HepG2 (cell line): ENCODE results near the gene TMEM80. TPM values are rescaled to one million over a fixed set of nuclear protein-coding genes. Genes with fewer than 3 reads are reported as not detected.

Experiments
- ATAC-seq: fragments of 200-7000 bp; cut with Tn5 transposase; 3 replicates; pipeline ENCODE4 v1.9.1; 2020; ENCODE audit warnings: mild to moderate bottlenecking, moderate library complexity
- BruUV-seq: library from RNA; stranded (reverse); fragments of 400-500 nt; replicated peaks from 2 replicates; lab custom pipeline; 2021; lab: Mats Ljungman, UMichigan
- CTCF ChIA-PET: fragments of 300-600 bp; formaldehyde crosslinking; extraction: SDS; loops from one replicate; lab custom pipeline; 2021; ENCODE audit warnings: low total read pairs, inconsistent platforms, low intra/inter-chr PET ratio; lab: Yijun Ruan, JAX
- POLR2A ChIA-PET: fragments of 350-600 bp; sonication (Branson Sonifier 250); formaldehyde crosslinking; loops from one replicate; lab custom pipeline; 2020; ENCODE audit warnings: antibody characterized with exemption, inconsistent platforms; lab: Yijun Ruan, JAX
- DNase-seq: peaks from one replicate; pipeline ENCODE4 v3.0.0-alpha.2; 2015; ENCODE audit warnings: low spot score
- FAIRE-seq: peaks from 3 replicates; lab custom pipeline; 2011; peaks lifted over from hg19 to GRCh38; lab: Jason Lieb, UNC
- H2AFZ ChIP-seq: one replicate; pipeline ENCODE4 v1.6.1; 2011; ENCODE audit warnings: low read length, inconsistent platforms
- H3K27ac ChIP-seq: fragments of 300-600 bp; 3 replicates; pipeline ENCODE4 v1.8.0; 2011; ENCODE audit warnings: mixed run types, mild to moderate bottlenecking, mixed read lengths, low read length, inconsistent platforms; ENCODE audit not compliant: insufficient read depth; ENCODE audit errors: extremely low read length
- H3K27me3 ChIP-seq, 2 experiments: fragments of 200-600 bp in 1 of 2; 2 replicates in 1 of 2; 3 replicates in 1 of 2; pipeline versions ENCODE4 v1.6.0 to v1.8.0; 2011; ENCODE audit warnings: low read length in 2 of 2, mild to moderate bottlenecking in 2 of 2, moderate library complexity in 2 of 2, inconsistent platforms in 1 of 2; ENCODE audit not compliant: insufficient read depth in 2 of 2, control insufficient read depth in 1 of 2
- H3K36me3 ChIP-seq, 2 experiments: fragments of 200-600 bp in 1 of 2; replicated peaks in 1 of 2; 2 replicates in 1 of 2; 3 replicates in 1 of 2; pipeline versions ENCODE4 v1.5.1 to v1.8.0; 2011; ENCODE audit warnings: low read length in 2 of 2, inconsistent platforms in 1 of 2; ENCODE audit not compliant: insufficient read depth in 2 of 2, control insufficient read depth in 1 of 2
- H3K4me1 ChIP-seq: 2 replicates; pipeline ENCODE4 v1.5.1; 2012; ENCODE audit warnings: low read length, inconsistent platforms; ENCODE audit not compliant: insufficient read depth
- H3K4me2 ChIP-seq: 2 replicates; pipeline ENCODE4 v1.6.0; 2011; ENCODE audit warnings: low read depth, low read length, inconsistent platforms
- H3K4me3 ChIP-seq, 3 experiments: fragments of 200-600 bp in 1 of 3; sonication (generic), shearing (Covaris generic) in 1 of 3; replicated peaks in 1 of 3; 2 replicates each; pipeline ENCODE4 v1.5.1; 2011 to 2016; ENCODE audit warnings: low read length in 3 of 3, inconsistent platforms in 2 of 3, low read depth in 2 of 3, mild to moderate bottlenecking in 2 of 3, control low read depth in 1 of 3, mixed read lengths in 1 of 3; ENCODE audit not compliant: insufficient read depth in 1 of 3
- H3K79me2 ChIP-seq: one replicate; pipeline ENCODE4 v1.6.1; 2011; ENCODE audit warnings: low read length, inconsistent platforms; ENCODE audit not compliant: insufficient read depth
- H3K9ac ChIP-seq: 2 replicates; pipeline ENCODE4 v1.6.0; 2011; ENCODE audit warnings: mild to moderate bottlenecking, low read depth, low read length, inconsistent platforms; ENCODE audit not compliant: insufficient read depth
- H3K9me3 ChIP-seq: 2 replicates; pipeline ENCODE4 v1.5.1; 2012; ENCODE audit warnings: mild to moderate bottlenecking, low read length
- H4K20me1 ChIP-seq: 2 replicates; pipeline ENCODE4 v1.6.0; 2011; ENCODE audit warnings: inconsistent platforms, mild to moderate bottlenecking, low read length, moderate library complexity; ENCODE audit not compliant: insufficient read depth
- CHCHD3 ChIP-seq: sonication (generic); formaldehyde crosslinking; IDR thresholded peaks from 2 replicates; pipeline ENCODE4 v1.8.0; 2022; ENCODE audit warnings: mild to moderate bottlenecking, missing genetic modification reagents, moderate library complexity
- E2F2 ChIP-seq: sonication (generic); formaldehyde crosslinking; IDR thresholded peaks from 2 replicates; pipeline ENCODE4 v1.4.0; 2020; ENCODE audit warnings: missing genetic modification reagents, borderline replicate concordance
- MZF1 ChIP-seq: sonication (generic); formaldehyde crosslinking; IDR thresholded peaks from 2 replicates; pipeline ENCODE4 v1.8.1; 2023; ENCODE audit warnings: mild to moderate bottlenecking, missing genetic modification reagents, borderline replicate concordance
- PITX1 ChIP-seq: sonication (generic); formaldehyde crosslinking; IDR thresholded peaks from 2 replicates; pipeline ENCODE4 v1.5.1; 2020; ENCODE audit warnings: mild to moderate bottlenecking, missing genetic modification reagents
- ZC3H13 ChIP-seq: sonication (generic); formaldehyde crosslinking; IDR thresholded peaks from 2 replicates; pipeline ENCODE4 v1.8.1; 2023; ENCODE audit warnings: mild to moderate bottlenecking, missing genetic modification reagents, moderate library complexity
- ZFP91 ChIP-seq: sonication (generic); formaldehyde crosslinking; IDR thresholded peaks from 2 replicates; pipeline ENCODE4 v1.9.0; 2022; ENCODE audit warnings: missing genetic modification reagents, mild to moderate bottlenecking, borderline replicate concordance
- WGBS: methylation state at CpG from one replicate; pipeline ENCODE4 v1.1.6; 2017; ENCODE audit warnings: low lambda C conversion rate; 5-methylcytosine and 5-hydroxymethylcytosine counted together
- in situ Hi-C: cut with HindIII; loops from 2 replicates; pipeline ENCODE4 v1.10.0; 2017; ENCODE audit warnings: low pct_unique_long_range_greater_than_20kb; ENCODE audit not compliant: extremely low pct_ligation_motif_present
- intact Hi-C: fragments of 100-400 bp; cut with micrococcal nuclease; formaldehyde crosslinking; loops from one replicate; pipeline ENCODE4 v1.10.0; 2022; ENCODE audit not compliant: unreplicated experiment
- polyA plus RNA-seq, 8 experiments: library from polyadenylated mRNA; depleted of rRNA in 3 of 8; stranded (reverse) in 7 of 8; unstranded in 1 of 8; fragments of >200 nt; fragmentation: Illumina TruSeq in 4 of 8; extraction: Trizol in 4 of 8; gene quantifications; 2 replicates each; pipeline versions ENCODE4 v1.2.1 to v1.2.3, GENCODE V29; 2011 to 2016; ENCODE audit warnings: low read depth in 4 of 8, missing spikeins in 1 of 8, mixed read lengths in 1 of 8; ENCODE audit not compliant: insufficient read depth in 1 of 8
- total RNA-seq, 5 experiments: library from RNA; depleted of rRNA; stranded (reverse); fragments of >200 nt; fragmentation: Illumina TruSeq; extraction: Trizol; gene quantifications; 2 replicates each; pipeline ENCODE4 v1.2.3, GENCODE V29; 2016; ENCODE audit warnings: low read depth in 1 of 5

The TMEM80 gene
- total and polyA plus RNA-seq, 2 of the 13 experiments (the other 11 are each of a cell fraction or from before 2014, with no cell fraction given), result 5.6 to 17.1 TPM

GRCh38 chr11:656866-657265 is 38.8 kb upstream of the TMEM80 start:
- Histone ChIP-seq H3K9me3 (no peaks in the 10 kb centered on the region), H3K9ac (no peak overlapping the region), H3K79me2 (no peaks in the 10 kb centered on the region), H3K36me3 (peaks cover 16 to 32% of the 10 kb centered on the region in 2 experiments; a peak in 4 of 5 replicates), H3K27ac (peak overlapping the region; percentile 60), H3K27me3 (no peaks in the 10 kb centered on the region), H4K20me1 (peaks cover 13% of the 10 kb centered on the region; the same call in 1 of the 2 replicates), H3K4me1 (peaks cover 47% of the 10 kb centered on the region), H3K4me2 (no peak overlapping the region), H3K4me3 (no peak overlapping the region), H2AFZ (no peak overlapping the region)
- in situ Hi-C loops, result loop anchor here (5.0 kb wide), 1 partner anchor 70 kb away; no protein-coding TSS in a partner anchor
- FAIRE-seq, result no peak
- TF ChIP-seq MZF1 (CRISPR knock-in tag) (no peak), CHCHD3 (CRISPR knock-in tag) (no peak), E2F2 (CRISPR knock-in tag) (no peak), ZC3H13 (CRISPR knock-in tag) (no peak), ZFP91 (CRISPR knock-in tag) (no peak), PITX1 (CRISPR knock-in tag) (no peak)
- DNase-seq, result no peak
- no TSS peak for BruUV-seq
- ChIA-PET POLR2A (interaction anchor here (1.1 to 1.5 kb wide), 3 partner anchors 49 to 81 kb away, joined by 3 read pairs; partner anchors contain the start of genes EPS8L2 and PHRF1), CTCF (no interaction called here)
- intact Hi-C loops, result loop anchor here (10.0 kb wide), 1 partner anchor 48 kb away; the partner anchor contains the start of gene EPS8L2
- ATAC-seq, result no peak
- WGBS, result 84% methylated on average over 6 of the region's 7 CpGs
